K562 (cell line): ENCODE results near the gene ZFAND5. TPM values are rescaled to one million over a fixed set of nuclear protein-coding genes. Genes with fewer than 3 reads are reported as not detected.
A peak's percentile ranks its signal among the peaks of the same experiment; 100 is the strongest.

ENCODE experiments used
- EP400 ChIP-seq: fragments of 450-650 bp; IDR thresholded peaks from 2 replicates; pipeline ENCODE4 v1.6.1; 2017; ENCODE audit warnings: antibody characterized with exemption, mild to moderate bottlenecking, moderate library complexity
- FUS ChIP-seq: fragments of 200-400 bp; formaldehyde crosslinking; optimal IDR thresholded peaks from 2 replicates; pipeline ENCODE3; 2017; ENCODE audit warnings: low read depth, low read length
- MBD2 ChIP-seq: sonication (generic); IDR thresholded peaks from 2 replicates; pipeline ENCODE4 v1.6.1; 2016; ENCODE audit warnings: low read depth, borderline replicate concordance
- PHF8 ChIP-seq: fragments of 200-600 bp; sonication (generic); IDR thresholded peaks from 2 replicates; pipeline ENCODE4 v1.6.1; 2012; ENCODE audit warnings: mixed run types, mild to moderate bottlenecking, inconsistent platforms, low read length, moderate library complexity, borderline replicate concordance
- STAG1 ChIP-seq: sonication (generic); formaldehyde crosslinking; IDR thresholded peaks from 2 replicates; pipeline ENCODE4 v1.5.0; 2020; ENCODE audit warnings: missing genetic modification reagents, borderline replicate concordance
- ZNF24 ChIP-seq: fragments of 450-650 bp; IDR thresholded peaks from 2 replicates; pipeline ENCODE4 v1.6.1; 2016
- ZNF263 ChIP-seq: sonication (generic); formaldehyde crosslinking; IDR thresholded peaks from 2 replicates; pipeline ENCODE4 v1.8.0; 2022; ENCODE audit warnings: mild to moderate bottlenecking, missing genetic modification reagents, borderline replicate concordance
- polyA plus RNA-seq, 8 experiments: library from polyadenylated mRNA; depleted of rRNA in 4 of 8; stranded (reverse) in 5 of 8; unstranded in 3 of 8; fragments of >200 nt; fragmentation: Nextera tagmentation in 2 of 8; fragmentation: Illumina TruSeq in 1 of 8; extraction: Ambion mirVana in 2 of 8; extraction: Trizol in 1 of 8; gene quantifications; 2 replicates each; pipeline versions ENCODE4 v1.2.1 to v1.2.3, GENCODE V29; 2011 to 2014; ENCODE audit warnings: inconsistent platforms in 1 of 8, missing spikeins in 1 of 8
- total RNA-seq, 7 experiments: library from RNA; depleted of rRNA in 6 of 7; stranded (reverse); fragments of >200 nt in 6 of 7; fragmentation: Illumina TruSeq in 2 of 7; extraction: Trizol in 2 of 7; gene quantifications; 2 replicates each; pipeline versions ENCODE4 v1.2.1 to v1.2.3, GENCODE V29; 2011 to 2021; ENCODE audit warnings: low replicate concordance in 1 of 7
- TF ChIP-seq, protein P1 (sequence below), 3 experiments: fragments of 200-800 bp in 1 of 3; fragments of 250-450 bp in 1 of 3; fragments of 450-650 bp in 1 of 3; sonication (Bioruptor Pico) in 1 of 3; sonication (Bioruptor generic) in 1 of 3; formaldehyde crosslinking in 1 of 3; IDR thresholded peaks; 2 replicates each; pipeline versions ENCODE4 v1.6.1 to v1.8.0; 2016 to 2022; ENCODE audit warnings: mild to moderate bottlenecking in 2 of 3, missing genetic modification characterization in 2 of 3, missing compliant biosample characterization in 1 of 3, moderate library complexity in 1 of 3
- TF ChIP-seq, protein P2 (sequence below), 2 experiments: fragments of 200-800 bp in 1 of 2; sonication (Bioruptor generic) in 1 of 2; sonication (generic) in 1 of 2; formaldehyde crosslinking in 1 of 2; IDR thresholded peaks in 1 of 2; conservative IDR thresholded peaks in 1 of 2; 2 replicates each; pipeline versions ENCODE4 v1.5.0 to v1.6.1; 2016 to 2020; ENCODE audit warnings: missing compliant biosample characterization in 1 of 2, missing genetic modification characterization in 1 of 2, missing genetic modification reagents in 1 of 2
- TF ChIP-seq, protein P3 (sequence below): fragments of 250-450 bp; sonication (Bioruptor Pico); IDR thresholded peaks from 2 replicates; pipeline ENCODE4 v1.5.0; 2020; ENCODE audit warnings: mild to moderate bottlenecking
- TF ChIP-seq, protein P4 (sequence below): fragments of 250-450 bp; sonication (Bioruptor Pico); IDR thresholded peaks from 2 replicates; pipeline ENCODE4 v1.5.0; 2021
- TF ChIP-seq, protein P5 (sequence below), 2 experiments: IDR thresholded peaks; 2 replicates each; pipeline ENCODE4 v1.6.1; 2012; ENCODE audit warnings: improper control_type of control experiment in 2 of 2, low read depth in 2 of 2, low read length in 2 of 2, borderline replicate concordance in 1 of 2

ZFAND5 gene
- total and polyA plus RNA-seq, 9 of the 15 experiments (the other 6 are each of a cell fraction or from before 2014, with no cell fraction given), result 12.7 to 64.2 (median 34.5) TPM

DNA sequence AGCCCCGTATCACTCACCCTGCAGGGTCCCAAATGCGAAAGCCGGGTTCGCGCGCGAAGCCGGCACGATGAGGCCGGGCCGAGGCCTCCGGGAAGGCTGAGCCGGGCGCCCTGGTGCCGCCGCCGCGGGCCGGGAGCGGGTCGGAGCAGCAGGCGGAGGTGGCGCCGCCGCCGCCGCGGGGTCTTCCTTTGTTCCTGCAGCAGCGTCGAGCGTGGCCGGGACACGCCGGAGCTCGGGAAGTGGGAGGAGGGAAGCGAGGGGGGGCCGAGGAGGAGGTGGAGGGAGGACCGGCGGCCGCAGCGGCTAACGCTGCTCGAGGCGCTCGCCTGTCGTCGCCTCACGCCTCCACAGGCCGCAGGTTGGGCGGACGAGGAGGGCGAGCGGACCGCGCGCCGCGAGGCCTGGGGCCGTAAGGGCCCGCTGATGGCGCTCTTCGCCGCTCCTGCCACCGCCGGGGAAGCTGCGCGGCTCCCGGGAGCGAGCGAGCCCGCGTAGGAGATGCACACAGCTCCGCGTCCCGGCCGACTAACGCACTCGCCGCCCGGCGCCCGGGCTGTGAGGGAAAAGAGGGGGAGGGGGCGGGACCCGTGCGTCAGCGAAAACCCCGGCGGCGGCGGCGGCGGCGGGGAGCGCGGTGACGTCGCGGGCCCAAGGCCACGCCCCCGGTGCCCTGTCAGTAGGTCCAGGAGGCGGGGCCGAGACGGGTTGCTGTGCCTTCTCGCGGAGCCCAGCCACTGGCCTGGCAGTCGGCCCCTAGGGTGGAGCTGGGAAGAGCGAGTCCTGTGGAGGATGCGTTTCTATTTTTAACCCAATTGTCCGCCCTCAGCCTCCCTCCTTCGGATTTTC is at the start of gene ZFAND5 (continued):
- TF ChIP-seq, protein P1, sequence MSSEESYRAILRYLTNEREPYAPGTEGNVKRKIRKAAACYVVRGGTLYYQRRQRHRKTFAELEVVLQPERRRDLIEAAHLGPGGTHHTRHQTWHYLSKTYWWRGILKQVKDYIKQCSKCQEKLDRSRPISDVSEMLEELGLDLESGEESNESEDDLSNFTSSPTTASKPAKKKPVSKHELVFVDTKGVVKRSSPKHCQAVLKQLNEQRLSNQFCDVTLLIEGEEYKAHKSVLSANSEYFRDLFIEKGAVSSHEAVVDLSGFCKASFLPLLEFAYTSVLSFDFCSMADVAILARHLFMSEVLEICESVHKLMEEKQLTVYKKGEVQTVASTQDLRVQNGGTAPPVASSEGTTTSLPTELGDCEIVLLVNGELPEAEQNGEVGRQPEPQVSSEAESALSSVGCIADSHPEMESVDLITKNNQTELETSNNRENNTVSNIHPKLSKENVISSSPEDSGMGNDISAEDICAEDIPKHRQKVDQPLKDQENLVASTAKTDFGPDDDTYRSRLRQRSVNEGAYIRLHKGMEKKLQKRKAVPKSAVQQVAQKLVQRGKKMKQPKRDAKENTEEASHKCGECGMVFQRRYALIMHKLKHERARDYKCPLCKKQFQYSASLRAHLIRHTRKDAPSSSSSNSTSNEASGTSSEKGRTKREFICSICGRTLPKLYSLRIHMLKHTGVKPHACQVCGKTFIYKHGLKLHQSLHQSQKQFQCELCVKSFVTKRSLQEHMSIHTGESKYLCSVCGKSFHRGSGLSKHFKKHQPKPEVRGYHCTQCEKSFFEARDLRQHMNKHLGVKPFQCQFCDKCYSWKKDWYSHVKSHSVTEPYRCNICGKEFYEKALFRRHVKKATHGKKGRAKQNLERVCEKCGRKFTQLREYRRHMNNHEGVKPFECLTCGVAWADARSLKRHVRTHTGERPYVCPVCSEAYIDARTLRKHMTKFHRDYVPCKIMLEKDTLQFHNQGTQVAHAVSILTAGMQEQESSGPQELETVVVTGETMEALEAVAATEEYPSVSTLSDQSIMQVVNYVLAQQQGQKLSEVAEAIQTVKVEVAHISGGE (CRISPR knock-in tag; IDR thresholded peaks at IDR 0.05), result peak in 1 of 3 experiments; percentile 18; a peak in 1 of 6 replicates
- TF ChIP-seq PHF8 (peak; percentile 86; the same call in 1 of the 2 replicates), EP400 (no peak), STAG1 (CRISPR knock-in tag) (0 out of 2 replicates have a peak, but pooled peaks have one; percentile 17), FUS (peak; percentile 67), ZNF263 (CRISPR knock-in tag) (peak; percentile 98), MBD2 (peak; percentile 74; the same call in 1 of the 2 replicates), ZNF24 (0 out of 2 replicates have a peak, but pooled peaks have one; percentile 35)
- TF ChIP-seq, protein P2, sequence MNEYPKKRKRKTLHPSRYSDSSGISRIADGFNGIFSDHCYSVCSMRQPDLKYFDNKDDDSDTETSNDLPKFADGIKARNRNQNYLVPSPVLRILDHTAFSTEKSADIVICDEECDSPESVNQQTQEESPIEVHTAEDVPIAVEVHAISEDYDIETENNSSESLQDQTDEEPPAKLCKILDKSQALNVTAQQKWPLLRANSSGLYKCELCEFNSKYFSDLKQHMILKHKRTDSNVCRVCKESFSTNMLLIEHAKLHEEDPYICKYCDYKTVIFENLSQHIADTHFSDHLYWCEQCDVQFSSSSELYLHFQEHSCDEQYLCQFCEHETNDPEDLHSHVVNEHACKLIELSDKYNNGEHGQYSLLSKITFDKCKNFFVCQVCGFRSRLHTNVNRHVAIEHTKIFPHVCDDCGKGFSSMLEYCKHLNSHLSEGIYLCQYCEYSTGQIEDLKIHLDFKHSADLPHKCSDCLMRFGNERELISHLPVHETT (CRISPR knock-in tag; conservative IDR thresholded peaks at IDR 0.05 in 1 of 2, IDR thresholded peaks at IDR 0.05 in 1 of 2), result peak in 1 of 2 experiments; percentile 84; a peak in 2 of 4 replicates
- TF ChIP-seq, protein P3, sequence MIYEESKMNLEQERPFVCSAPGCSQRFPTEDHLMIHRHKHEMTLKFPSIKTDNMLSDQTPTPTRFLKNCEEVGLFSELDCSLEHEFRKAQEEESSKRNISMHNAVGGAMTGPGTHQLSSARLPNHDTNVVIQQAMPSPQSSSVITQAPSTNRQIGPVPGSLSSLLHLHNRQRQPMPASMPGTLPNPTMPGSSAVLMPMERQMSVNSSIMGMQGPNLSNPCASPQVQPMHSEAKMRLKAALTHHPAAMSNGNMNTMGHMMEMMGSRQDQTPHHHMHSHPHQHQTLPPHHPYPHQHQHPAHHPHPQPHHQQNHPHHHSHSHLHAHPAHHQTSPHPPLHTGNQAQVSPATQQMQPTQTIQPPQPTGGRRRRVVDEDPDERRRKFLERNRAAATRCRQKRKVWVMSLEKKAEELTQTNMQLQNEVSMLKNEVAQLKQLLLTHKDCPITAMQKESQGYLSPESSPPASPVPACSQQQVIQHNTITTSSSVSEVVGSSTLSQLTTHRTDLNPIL (CRISPR knock-in tag), result no peak
- TF ChIP-seq, protein P4, sequence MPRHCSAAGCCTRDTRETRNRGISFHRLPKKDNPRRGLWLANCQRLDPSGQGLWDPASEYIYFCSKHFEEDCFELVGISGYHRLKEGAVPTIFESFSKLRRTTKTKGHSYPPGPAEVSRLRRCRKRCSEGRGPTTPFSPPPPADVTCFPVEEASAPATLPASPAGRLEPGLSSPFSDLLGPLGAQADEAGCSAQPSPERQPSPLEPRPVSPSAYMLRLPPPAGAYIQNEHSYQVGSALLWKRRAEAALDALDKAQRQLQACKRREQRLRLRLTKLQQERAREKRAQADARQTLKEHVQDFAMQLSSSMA (CRISPR knock-in tag), result peak; percentile 54; the same call in 1 of the 2 replicates
- TF ChIP-seq, protein P5, sequence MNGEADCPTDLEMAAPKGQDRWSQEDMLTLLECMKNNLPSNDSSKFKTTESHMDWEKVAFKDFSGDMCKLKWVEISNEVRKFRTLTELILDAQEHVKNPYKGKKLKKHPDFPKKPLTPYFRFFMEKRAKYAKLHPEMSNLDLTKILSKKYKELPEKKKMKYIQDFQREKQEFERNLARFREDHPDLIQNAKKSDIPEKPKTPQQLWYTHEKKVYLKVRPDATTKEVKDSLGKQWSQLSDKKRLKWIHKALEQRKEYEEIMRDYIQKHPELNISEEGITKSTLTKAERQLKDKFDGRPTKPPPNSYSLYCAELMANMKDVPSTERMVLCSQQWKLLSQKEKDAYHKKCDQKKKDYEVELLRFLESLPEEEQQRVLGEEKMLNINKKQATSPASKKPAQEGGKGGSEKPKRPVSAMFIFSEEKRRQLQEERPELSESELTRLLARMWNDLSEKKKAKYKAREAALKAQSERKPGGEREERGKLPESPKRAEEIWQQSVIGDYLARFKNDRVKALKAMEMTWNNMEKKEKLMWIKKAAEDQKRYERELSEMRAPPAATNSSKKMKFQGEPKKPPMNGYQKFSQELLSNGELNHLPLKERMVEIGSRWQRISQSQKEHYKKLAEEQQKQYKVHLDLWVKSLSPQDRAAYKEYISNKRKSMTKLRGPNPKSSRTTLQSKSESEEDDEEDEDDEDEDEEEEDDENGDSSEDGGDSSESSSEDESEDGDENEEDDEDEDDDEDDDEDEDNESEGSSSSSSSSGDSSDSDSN (IDR thresholded peaks at IDR 0.05; ENCODE audit: borderline replicate concordance in 1 of 2, low read depth in 2 of 2, low read length in 2 of 2), result peak; percentile 7 to 85; a peak in 2 of 4 replicates
